ENCODE results near the gene TENT5C. TPM values are rescaled to one million over a fixed set of nuclear protein-coding genes. Genes with fewer than 3 reads are reported as not detected.

TENT5C gene
- total and polyA plus RNA-seq, 2 of the 8 experiments (the other 6 are each of a cell fraction or from before 2014, with no cell fraction given): 0.38 to 0.99 TPM

GRCh38 chr1:117563492-117563875, 42.4 kb upstream of the TENT5C start:
- DNase-seq (ENCODE audit: low read depth in 1 of 2, low spot score in 2 of 2) (peak in 1 of 2 experiments; percentile 8), FAIRE-seq (no peak)
- no peak overlapping the region for H3K4ac ChIP-seq (replicated peaks; ENCODE audit: insufficient read length, low read depth, low read length)
- no peaks in the 10 kb centered on the region for H3K79me2 ChIP-seq (ENCODE audit: control insufficient read depth in 1 of 2, insufficient read depth in 2 of 2, low read length in 2 of 2)
- H3K4me1 ChIP-seq (replicated peaks in 1 of 4; ENCODE audit: control insufficient read depth in 3 of 4, insufficient read depth in 4 of 4, low read length in 3 of 4): no peaks in the 10 kb centered on the region
- no peak overlapping the region for H4K91ac ChIP-seq (replicated peaks; ENCODE audit: insufficient read length, low read length)
- no peak overlapping the region for H3K4me3 ChIP-seq (ENCODE audit: extremely low read depth in 1 of 4, insufficient read depth in 2 of 4, low read depth in 3 of 4, low read length in 4 of 4)
- no peak overlapping the region for H3K56ac ChIP-seq (replicated peaks; ENCODE audit: insufficient read length, low read depth, low read length)
- no peaks in the 10 kb centered on the region for H3K79me1 ChIP-seq (ENCODE audit: low read depth, low read length)
- no peak overlapping the region for H2BK15ac ChIP-seq (ENCODE audit: low read length)
- no peak overlapping the region for H2BK5ac ChIP-seq (ENCODE audit: low read depth, low read length)
- H2BK120ac ChIP-seq (replicated peaks; ENCODE audit: low read depth, low read length): no peak overlapping the region
- no peaks in the 10 kb centered on the region for H3K36me3 ChIP-seq (ENCODE audit: control insufficient read depth in 2 of 4, insufficient read depth in 4 of 4, low read length in 3 of 4)
- H3K9ac ChIP-seq (replicated peaks in 1 of 4; ENCODE audit: extremely low read depth in 1 of 4, low read depth in 3 of 4, low read length in 3 of 4): no peak overlapping the region
- no peak overlapping the region for H3K4me2 ChIP-seq (ENCODE audit: insufficient read depth in 1 of 2, low read depth in 2 of 2, low read length in 2 of 2)
- no peak overlapping the region for H2BK20ac ChIP-seq (ENCODE audit: low read length)
- H4K20me1 ChIP-seq (replicated peaks in 1 of 2; ENCODE audit: control insufficient read depth in 1 of 2, insufficient read depth in 2 of 2, low read length in 2 of 2): no peaks in the 10 kb centered on the region
- H3K18ac ChIP-seq (ENCODE audit: extremely low read depth, low read length): no peak overlapping the region
- CTCF ChIA-PET (ENCODE audit: partially characterized antibody): interaction anchor here (0.6 to 2.8 kb wide), 6 partner anchors 12 to 191 kb away, joined by 3 to 17 read pairs (median 4); no protein-coding TSS in a partner anchor
- WGBS, 2 experiments (ENCODE audit: extremely low coverage in 1 of 2, insufficient coverage in 1 of 2, insufficient read length in 1 of 2, insufficient replicate concordance in 2 of 2, low coverage in 1 of 2, low lambda C conversion rate in 2 of 2, missing lambda C conversion rate in 1 of 2): 92% methylated on average over 4 of the region's 4 CpGs; no CpG with 5 or more reads in 1 of the 2 experiments
- H3K9me3 ChIP-seq (ENCODE audit: insufficient read depth in 2 of 2, low read depth in 1 of 2, low read length in 1 of 2): peaks cover 4 to 9% of the 10 kb centered on the region in 2 experiments; a peak in 2 of 4 replicates
- H2AK5ac ChIP-seq (ENCODE audit: low read depth, low read length): no peak overlapping the region
- H4K8ac ChIP-seq (ENCODE audit: extremely low read depth, insufficient read depth, low read length): no peak overlapping the region
- no peak overlapping the region for H2AFZ ChIP-seq (ENCODE audit: low read length)
- H3K23me2 ChIP-seq (ENCODE audit: low read depth, low read length): no peaks in the 10 kb centered on the region
- POLR2A ChIA-PET (ENCODE audit: partially characterized antibody): no interaction called here
- H3K27me3 ChIP-seq (replicated peaks in 1 of 4; ENCODE audit: control insufficient read depth in 3 of 4, extremely low read depth in 1 of 4, insufficient read depth in 3 of 4, low read length in 3 of 4): no peaks in the 10 kb centered on the region
- no peak overlapping the region for H3K14ac ChIP-seq (ENCODE audit: insufficient read length)
- H3K23ac ChIP-seq (ENCODE audit: insufficient read length): no peak overlapping the region
- no peak overlapping the region for H3K27ac ChIP-seq (ENCODE audit: low read depth, low read length)
- H4K5ac ChIP-seq (ENCODE audit: insufficient read length, low read depth, low read length): no peak overlapping the region
- no peak overlapping the region for H2BK12ac ChIP-seq (ENCODE audit: low read depth, low read length)
- TF ChIP-seq NANOG (IDR thresholded peaks at IDR 0.05; ENCODE audit: insufficient read depth, low read depth, low read length, poor library complexity, severe bottlenecking) (no peak), MAFK (IDR thresholded peaks at IDR 0.05; ENCODE audit: low read depth, low read length) (no peak)
